A549 (cell line): Measurements from ENCODE around the gene TTC33. TPM values are rescaled to one million over a fixed set of nuclear protein-coding genes. Genes with fewer than 3 reads are reported as not detected.

Experiments used
- ATAC-seq, 2 experiments: fragments of 200-7000 bp in 1 of 2; fragments of >200 bp in 1 of 2; cut with Nextera tagmentation in 1 of 2; cut with Tn5 transposase in 1 of 2; 3 replicates each; pipeline versions ENCODE4 v1.8.0 to v1.9.1; 2018 to 2020; ENCODE audit warnings: mild to moderate bottlenecking in 1 of 2, moderate library complexity in 1 of 2
- CTCF ChIA-PET: fragments of 300-600 bp; sonication (Branson Sonifier 250); formaldehyde crosslinking; extraction: SDS; loops from one replicate; lab custom pipeline; 2021; ENCODE audit warnings: antibody characterized with exemption, inconsistent platforms; lab: Yijun Ruan, JAX
- POLR2A ChIA-PET: fragments of 350-600 bp; formaldehyde crosslinking; extraction: SDS; loops from one replicate; lab custom pipeline; 2021; ENCODE audit warnings: antibody characterized with exemption, inconsistent platforms; lab: Yijun Ruan, JAX
- DNase-seq, 2 experiments: peaks; one replicate each; pipeline versions ENCODE4 v3.0.0 to v3.0.0-alpha.2; 2011 to 2016; ENCODE audit warnings: low read depth in 1 of 2, low spot score in 1 of 2
- FAIRE-seq: peaks from 2 replicates; lab custom pipeline; 2011; peaks lifted over from hg19 to GRCh38; lab: Jason Lieb, UNC
- H3K27ac ChIP-seq, 2 experiments: fragments of >200 bp; sonication (Bioruptor Twin); formaldehyde crosslinking; 3 replicates each; pipeline ENCODE4 v1.5.1; 2016 to 2017
- H3K4me1 ChIP-seq: fragments of >200 bp; sonication (Bioruptor Twin); formaldehyde crosslinking; 3 replicates; pipeline ENCODE4 v1.6.1; 2016
- H3K4me2 ChIP-seq: fragments of >200 bp; sonication (Bioruptor Twin); formaldehyde crosslinking; 3 replicates; pipeline ENCODE4 v1.6.1; 2016
- H3K4me3 ChIP-seq: fragments of >200 bp; sonication (Bioruptor Twin); formaldehyde crosslinking; 3 replicates; pipeline ENCODE4 v1.5.1; 2016
- H3K9me3 ChIP-seq: fragments of >200 bp; sonication (Bioruptor Twin); formaldehyde crosslinking; 3 replicates; pipeline ENCODE4 v1.6.1; 2016
- ATOH8 ChIP-seq: fragments of 250-450 bp; sonication (Bioruptor Pico); IDR thresholded peaks from 2 replicates; pipeline ENCODE4 v1.5.0; 2020; ENCODE audit warnings: low read depth, mild to moderate bottlenecking, moderate library complexity
- BHLHE40 ChIP-seq: IDR thresholded peaks from 2 replicates; pipeline ENCODE4 v1.6.1; 2012; ENCODE audit warnings: low read depth, low read length, inconsistent platforms
- CBX2 ChIP-seq: fragments of 200-600 bp; sonication (generic); IDR thresholded peaks from 2 replicates; pipeline ENCODE4 v1.6.1; 2016; ENCODE audit warnings: low read depth, mild to moderate bottlenecking, borderline replicate concordance
- CEBPB ChIP-seq, 2 experiments: fragments of >200 bp in 1 of 2; sonication (Bioruptor Twin) in 1 of 2; formaldehyde crosslinking in 1 of 2; IDR thresholded peaks; 2 replicates each; pipeline ENCODE4 v1.6.1; 2012 to 2016
- CTCF ChIP-seq: fragments of >200 bp; sonication (Bioruptor Twin); formaldehyde crosslinking; IDR thresholded peaks from 3 replicates; pipeline ENCODE4 v1.5.1; 2016
- EHF ChIP-seq: fragments of 250-450 bp; sonication (Bioruptor Pico); IDR thresholded peaks from 2 replicates; pipeline ENCODE4 v1.5.0; 2020; ENCODE audit warnings: mild to moderate bottlenecking
- ELK1 ChIP-seq: fragments of 150-350 bp; IDR thresholded peaks from 2 replicates; pipeline ENCODE4 v1.6.1; 2014; ENCODE audit warnings: low read depth, mild to moderate bottlenecking, low read length
- ESRRA ChIP-seq: fragments of 150-350 bp; IDR thresholded peaks from 2 replicates; pipeline ENCODE4 v1.6.1; 2014; ENCODE audit warnings: mild to moderate bottlenecking, low read length, borderline replicate concordance
- FOSB ChIP-seq: fragments of 250-450 bp; sonication (Bioruptor Pico); IDR thresholded peaks from 2 replicates; pipeline ENCODE4 v1.5.0; 2020; ENCODE audit warnings: mild to moderate bottlenecking, moderate library complexity
- FOSL2 ChIP-seq, 2 experiments: fragments of 450-650 bp in 1 of 2; fragments of >200 bp in 1 of 2; sonication (Bioruptor Twin) in 1 of 2; formaldehyde crosslinking; IDR thresholded peaks; 2 replicates each; pipeline versions ENCODE4 v1.5.0 to v1.6.1; 2016 to 2020; ENCODE audit warnings: mild to moderate bottlenecking in 1 of 2, moderate library complexity in 1 of 2
- FOXS1 ChIP-seq: fragments of 250-450 bp; sonication (Bioruptor Pico); IDR thresholded peaks from 2 replicates; pipeline ENCODE4 v1.5.0; 2020; ENCODE audit warnings: mild to moderate bottlenecking, moderate library complexity
- GATA3 ChIP-seq: IDR thresholded peaks from 2 replicates; pipeline ENCODE4 v1.6.1; 2012; ENCODE audit warnings: borderline replicate concordance
- HMGXB4 ChIP-seq: fragments of 250-450 bp; sonication (Bioruptor Pico); IDR thresholded peaks from 2 replicates; pipeline ENCODE4 v1.5.0; 2021; ENCODE audit warnings: mild to moderate bottlenecking, moderate library complexity, borderline replicate concordance
- HOXA7 ChIP-seq: fragments of 250-450 bp; sonication (Bioruptor Pico); IDR thresholded peaks from 2 replicates; pipeline ENCODE4 v1.5.0; 2020; ENCODE audit warnings: mild to moderate bottlenecking, moderate library complexity
- HOXB13 ChIP-seq: fragments of 250-450 bp; sonication (Bioruptor Pico); IDR thresholded peaks from 2 replicates; pipeline ENCODE4 v1.5.0; 2020; ENCODE audit warnings: low read depth, mild to moderate bottlenecking, moderate library complexity
- HOXB5 ChIP-seq: fragments of 250-450 bp; sonication (Bioruptor Pico); IDR thresholded peaks from 2 replicates; pipeline ENCODE4 v1.5.0; 2020; ENCODE audit warnings: mild to moderate bottlenecking, moderate library complexity
- JUN ChIP-seq, 2 experiments: fragments of >200 bp; sonication (Bioruptor Twin); formaldehyde crosslinking; IDR thresholded peaks; 2 replicates in 1 of 2; 3 replicates in 1 of 2; pipeline ENCODE4 v1.6.1; 2016 to 2017
- KDM1A ChIP-seq: fragments of 200-600 bp; sonication (generic); IDR thresholded peaks from 2 replicates; pipeline ENCODE4 v1.6.1; 2016; ENCODE audit warnings: low read depth, mild to moderate bottlenecking
- KDM5A ChIP-seq: fragments of 200-600 bp; sonication (generic); IDR thresholded peaks from 2 replicates; pipeline ENCODE4 v1.6.1; 2016; ENCODE audit warnings: antibody characterized with exemption, mild to moderate bottlenecking
- MAX ChIP-seq: IDR thresholded peaks from 2 replicates; pipeline ENCODE4 v1.6.1; 2012
- PBX3 ChIP-seq: IDR thresholded peaks from 2 replicates; pipeline ENCODE4 v1.6.1; 2012
- PHF8 ChIP-seq: fragments of 200-600 bp; sonication (generic); IDR thresholded peaks from 2 replicates; pipeline ENCODE4 v1.6.1; 2016; ENCODE audit warnings: low read depth, mild to moderate bottlenecking, antibody characterized with exemption, moderate library complexity, borderline replicate concordance
- POLR2A ChIP-seq: IDR thresholded peaks from 2 replicates; pipeline ENCODE4 v1.6.1; 2012; ENCODE audit warnings: mild to moderate bottlenecking, low read length
- POLR2AphosphoS2 ChIP-seq: conservative IDR thresholded peaks from 2 replicates; pipeline ENCODE4 v1.6.1; 2012; ENCODE audit warnings: low read length, improper control_type of control experiment, inconsistent platforms
- RCOR1 ChIP-seq: fragments of 150-350 bp; IDR thresholded peaks from 2 replicates; pipeline ENCODE4 v1.6.1; 2014; ENCODE audit warnings: antibody characterized with exemption, low read length, low read depth
- TFCP2L1 ChIP-seq: fragments of 250-450 bp; sonication (Bioruptor Pico); IDR thresholded peaks from 2 replicates; pipeline ENCODE4 v1.5.0; 2021; ENCODE audit warnings: mild to moderate bottlenecking
- ZNF302 ChIP-seq: fragments of 250-450 bp; sonication (Bioruptor Pico); IDR thresholded peaks from 2 replicates; pipeline ENCODE4 v1.9.0; 2021; ENCODE audit warnings: inconsistent platforms, mild to moderate bottlenecking, moderate library complexity
- ZSCAN20 ChIP-seq: fragments of 250-450 bp; sonication (Bioruptor Pico); IDR thresholded peaks from 2 replicates; pipeline ENCODE4 v1.8.0; 2022; ENCODE audit warnings: mild to moderate bottlenecking, moderate library complexity
- WGBS: methylation state at CpG from one replicate; pipeline ENCODE4 v1.1.6; 2017; ENCODE audit errors: missing lambda C conversion rate; 5-methylcytosine and 5-hydroxymethylcytosine counted together
- polyA plus RNA-seq, 4 experiments: library from polyadenylated mRNA; depleted of rRNA in 3 of 4; stranded (reverse); fragments of >200 nt; fragmentation: RNase III in 1 of 4; extraction: RNeasy Plus Mini Kit Qiagen cat#74134 plus additional on column Dnase treatment in 1 of 4; gene quantifications; 2 replicates in 3 of 4; 3 replicates in 1 of 4; pipeline ENCODE4 v1.2.3, GENCODE V29; 2011 to 2017

The TTC33 gene
- polyA plus RNA-seq, 2 of the 4 experiments (the other 2 are of a cell fraction), result 17.1 to 19.8 TPM

GRCh38 chr5:40681363-40682153 lies 74.2 kb downstream of the TTC33 start:
- Histone ChIP-seq H3K4me1 (peaks cover 19% of the 10 kb centered on the region), H3K4me3 (no peak overlapping the region)
- FAIRE-seq, result no peak
- 96% methylated on average over 67 of the region's 67 CpGs for WGBS
- no peak for TF ChIP-seq PBX3
- no peak for TF ChIP-seq HOXA7 (CRISPR knock-in tag)
- no peak for TF ChIP-seq HMGXB4 (CRISPR knock-in tag)
- no peak for TF ChIP-seq ATOH8 (CRISPR knock-in tag)
- no peak for TF ChIP-seq HOXB13 (CRISPR knock-in tag)
- TF ChIP-seq ZNF302 (CRISPR knock-in tag), result no peak
- TF ChIP-seq ELK1, result no peak
- no peak for TF ChIP-seq TFCP2L1 (CRISPR knock-in tag)
- TF ChIP-seq MAX, result no peak
- TF ChIP-seq HOXB5 (CRISPR knock-in tag), result no peak
- no peak for TF ChIP-seq FOSB (CRISPR knock-in tag)
- TF ChIP-seq BHLHE40, result no peak
- TF ChIP-seq KDM5A, result no peak
- TF ChIP-seq POLR2A, result no peak
- TF ChIP-seq, all 56 proteins: peak for 0
- no peak for ATAC-seq
- Histone ChIP-seq H3K4me2 (no peak overlapping the region), H3K9me3 (no peaks in the 10 kb centered on the region), H3K27ac (no peak overlapping the region)
- CTCF ChIA-PET, result interaction anchor here (2.0 to 5.6 kb wide), 3 partner anchors 733 to 967 kb away, joined by 7 to 48 read pairs (median 8); no protein-coding TSS in a partner anchor
- POLR2A ChIA-PET, result no interaction called here
- DNase-seq, result no peak

GRCh38 chr5:40680741-40681362 lies 74.9 kb downstream of the TTC33 start:
- ATAC-seq (no peak), FAIRE-seq (no peak), DNase-seq (no peak)
- Histone ChIP-seq H3K4me2 (peak overlapping the region; percentile 89), H3K4me1 (peaks cover 20% of the 10 kb centered on the region), H3K9me3 (no peaks in the 10 kb centered on the region), H3K4me3 (no peak overlapping the region; the same call in 2 of the 3 replicates), H3K27ac (no peak overlapping the region)
- POLR2A ChIA-PET, result interaction anchor here (0.6 kb wide), 1 partner anchor 44 kb away, joined by 7 read pairs; no protein-coding TSS in a partner anchor
- WGBS, result 94% methylated on average over 33 of the region's 37 CpGs
- CTCF ChIA-PET, result interaction anchor here (1.2 to 2.0 kb wide), 4 partner anchors 8 to 966 kb away, joined by 3 to 7 read pairs (median 5); no protein-coding TSS in a partner anchor
- no peak for TF ChIP-seq CBX2
- TF ChIP-seq KDM1A, result no peak
- no peak for TF ChIP-seq JUN (IDR thresholded peaks at IDR 0.05)
- no peak for TF ChIP-seq FOSL2 (IDR thresholded peaks at IDR 0.05)
- no peak for TF ChIP-seq FOSL2 (CRISPR knock-in tag; IDR thresholded peaks at IDR 0.05)
- no peak for TF ChIP-seq POLR2AphosphoS2
- no peak for TF ChIP-seq CEBPB (IDR thresholded peaks at IDR 0.05)
- no peak for TF ChIP-seq HOXB13 (CRISPR knock-in tag)
- TF ChIP-seq ATOH8 (CRISPR knock-in tag), result no peak
- TF ChIP-seq PHF8, result no peak
- no peak for TF ChIP-seq EHF (CRISPR knock-in tag)
- TF ChIP-seq ZSCAN20, result no peak
- TF ChIP-seq POLR2A, result no peak
- no peak for TF ChIP-seq RCOR1
- TF ChIP-seq CTCF, result no peak
- no peak for TF ChIP-seq FOXS1 (CRISPR knock-in tag)
- no peak for TF ChIP-seq GATA3
- no peak for TF ChIP-seq ESRRA
